ENCODE data around the gene SPEF1. TPM values are rescaled to one million over a fixed set of nuclear protein-coding genes. Genes with fewer than 3 reads are reported as not detected.
"Not testable (repeated sequence)": the region's sequence is repeated elsewhere in the genome, so short reads cannot be mapped to it uniquely, and the experiment has no call there.

Gene SPEF1
- total RNA-seq, 1 experiment from 2014 or later: 0.92 TPM

DNA sequence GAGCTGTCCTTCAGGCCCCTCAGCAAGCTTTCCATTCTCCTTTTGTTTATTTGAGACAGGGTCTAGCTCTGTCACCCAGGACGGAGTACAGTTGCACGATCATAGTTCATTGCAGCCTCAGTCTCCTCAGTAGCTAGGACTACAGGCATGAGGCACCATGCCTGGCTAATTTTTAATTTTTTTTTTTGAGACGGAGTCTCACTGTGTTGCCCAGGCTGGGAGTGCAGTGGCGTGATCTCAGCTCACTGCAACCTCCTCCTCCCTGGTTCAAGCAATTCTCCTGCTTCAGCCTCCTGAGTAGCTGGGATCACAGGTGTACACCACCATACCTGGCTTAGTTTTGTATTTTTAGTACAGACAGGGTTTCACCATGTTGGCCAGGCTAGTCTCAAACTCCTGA is 8.0 kb upstream of the SPEF1 start:
- DNase-seq (ENCODE audit: low spot score): not testable (repeated sequence)

DNA sequence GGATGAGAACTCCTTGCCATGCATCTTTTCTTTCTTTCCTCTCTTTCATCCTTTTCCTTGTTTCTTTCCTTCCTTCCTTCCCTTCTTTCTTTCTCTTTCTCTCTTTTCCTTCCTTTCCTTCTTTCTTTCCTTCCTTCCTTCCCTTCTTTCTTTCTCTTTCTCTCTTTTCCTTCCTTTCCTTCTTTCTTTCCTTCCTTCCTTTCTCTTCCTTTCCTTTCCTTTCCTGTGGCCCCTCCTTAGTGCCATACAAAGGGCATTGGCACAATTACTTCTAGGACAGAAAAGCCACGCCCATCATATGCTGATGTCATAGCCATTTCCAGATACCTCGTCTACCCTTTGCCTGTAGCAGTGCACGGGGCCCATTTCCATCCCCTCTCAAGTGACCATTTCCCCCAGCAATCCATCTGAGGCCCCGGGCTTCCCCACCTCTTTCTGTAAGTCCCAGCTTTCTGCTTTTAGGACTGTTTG is 7.5 kb upstream of the SPEF1 start:
- DNase-seq (ENCODE audit: low spot score): no peak

- no peak for DNase-seq (ENCODE audit: low spot score)
Measured at GRCh38 chr20:3787324-3788014, 6.2 kb upstream of the SPEF1 start.

GRCh38 chr20:3786665-3787323 is 5.5 kb upstream of the SPEF1 start, which contains the start of gene CENPB:
Gene CENPB, minus strand, starts transcription at chr20:3786740. Its CDS starts 257 bp downstream, at chr20:3786483.
- peak; percentile 87 for DNase-seq (ENCODE audit: low spot score)

GRCh38 chr20:3786126-3786484 is 4.9 kb upstream of the SPEF1 start:
- peak; percentile 44 for DNase-seq (ENCODE audit: low spot score)

DNA sequence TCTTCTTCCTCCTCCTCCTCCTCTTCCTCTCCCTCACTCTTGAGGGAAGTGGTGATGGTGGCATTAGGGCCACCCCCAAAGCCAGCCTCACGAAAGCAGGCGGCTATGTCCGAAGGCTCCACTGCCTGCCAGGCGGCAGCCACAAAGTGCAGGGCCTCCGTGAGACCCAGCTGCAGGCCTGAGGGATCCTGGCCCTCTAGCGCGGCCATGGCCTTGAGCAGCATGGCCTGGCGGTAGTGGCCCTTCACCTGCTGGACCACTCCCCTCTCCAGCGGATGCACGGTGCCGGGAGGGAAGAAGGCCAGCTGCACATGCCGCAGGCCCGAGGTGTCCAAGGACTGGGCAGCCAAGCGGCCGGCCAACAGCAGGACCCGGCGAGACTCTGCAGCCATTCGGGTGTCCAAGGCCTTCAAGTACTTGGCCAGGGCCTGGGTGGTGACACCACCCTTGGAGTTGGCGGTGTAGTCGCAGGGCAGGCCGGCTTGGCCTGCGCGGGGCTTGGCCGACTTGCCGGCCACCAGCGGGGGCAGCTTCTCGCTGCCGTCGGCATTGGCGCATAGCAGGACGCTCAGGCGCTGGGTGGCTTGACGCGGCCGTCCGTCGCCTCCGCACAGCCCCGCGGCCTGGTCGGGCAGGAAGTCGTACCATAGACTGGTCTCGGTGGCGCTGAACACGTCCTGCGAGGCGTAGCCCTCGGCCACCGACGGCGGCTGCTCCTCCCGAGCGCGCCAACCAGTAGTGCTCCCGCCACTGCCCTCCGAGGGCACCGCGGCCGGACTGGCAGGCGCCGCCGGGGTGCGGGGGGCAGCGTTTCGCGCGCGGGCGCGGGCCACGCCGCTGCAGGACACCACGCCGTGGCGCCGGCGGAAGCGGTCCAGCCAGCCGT is 4.2 kb upstream of the SPEF1 start:
- DNase-seq (ENCODE audit: low spot score): peak; percentile 40

DNA sequence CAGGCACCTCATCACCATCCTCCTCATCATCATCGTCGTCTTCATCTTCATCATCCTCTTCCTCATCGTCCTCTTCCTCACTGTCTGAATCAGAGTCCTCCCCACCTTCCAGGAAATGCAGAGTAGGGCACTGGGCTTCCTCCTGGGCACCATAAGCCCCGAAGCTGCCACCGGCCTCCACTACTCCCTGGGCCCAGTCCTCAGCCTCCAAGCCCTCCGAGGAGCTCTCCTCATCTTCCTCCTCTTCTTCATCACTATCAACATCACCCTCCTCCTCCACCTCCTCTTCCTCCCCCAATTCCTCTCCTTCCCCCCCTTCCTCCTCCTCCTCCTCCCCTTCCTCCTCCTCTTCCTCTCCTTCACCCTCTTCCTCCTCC is 3.6 kb upstream of the SPEF1 start:
- DNase-seq (ENCODE audit: low spot score): no peak

DNA sequence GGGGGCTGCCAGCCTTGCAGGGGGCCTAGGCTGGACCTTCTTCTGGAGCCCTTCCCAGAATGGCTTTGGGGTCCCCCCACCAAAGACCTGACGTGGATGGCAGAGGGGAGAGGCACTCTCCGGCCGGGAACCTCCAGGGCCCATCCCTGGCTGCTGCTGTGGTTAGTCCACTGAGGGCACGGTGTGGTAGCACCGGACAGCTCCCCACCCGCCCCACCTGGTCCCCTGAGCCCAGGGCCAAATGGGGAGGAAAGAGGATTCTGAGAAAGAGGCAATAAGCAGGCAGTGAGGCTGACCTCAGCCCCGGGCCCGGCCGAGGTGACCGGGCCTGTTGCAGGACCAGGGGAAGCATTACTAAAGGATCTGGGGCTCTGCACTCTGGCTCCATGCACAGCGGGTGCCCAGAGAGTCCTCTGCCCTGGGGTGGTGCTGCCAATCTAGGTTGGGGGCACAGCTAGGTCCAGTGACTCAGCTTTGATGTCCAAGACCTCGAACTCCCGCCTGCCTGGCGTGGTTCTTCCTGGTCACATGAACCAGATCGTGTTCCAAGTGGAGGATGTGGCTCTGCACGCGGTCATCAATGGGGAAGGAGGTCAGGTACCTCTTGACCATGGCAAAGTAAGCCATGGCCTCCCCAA is 3.1 kb upstream of the SPEF1 start:
- no peak for DNase-seq (ENCODE audit: low spot score)

GRCh38 chr20:3783511-3784195 is 2.4 kb upstream of the SPEF1 start:
- DNase-seq (ENCODE audit: low spot score): no peak

- DNase-seq (ENCODE audit: low spot score): no peak
Measured at GRCh38 chr20:3783068-3783489, 1.8 kb upstream of the SPEF1 start.

GRCh38 chr20:3782597-3782996 is 1.3 kb upstream of the SPEF1 start:
- DNase-seq (ENCODE audit: low spot score): no peak

GRCh38 chr20:3778976-3779375 is 2.3 kb downstream of the SPEF1 start:
- no peak for DNase-seq (ENCODE audit: low spot score)

GRCh38 chr20:3777716-3778629 is 3.3 kb downstream of the SPEF1 start:
- peak; percentile 38 for DNase-seq (ENCODE audit: low spot score)

DNA sequence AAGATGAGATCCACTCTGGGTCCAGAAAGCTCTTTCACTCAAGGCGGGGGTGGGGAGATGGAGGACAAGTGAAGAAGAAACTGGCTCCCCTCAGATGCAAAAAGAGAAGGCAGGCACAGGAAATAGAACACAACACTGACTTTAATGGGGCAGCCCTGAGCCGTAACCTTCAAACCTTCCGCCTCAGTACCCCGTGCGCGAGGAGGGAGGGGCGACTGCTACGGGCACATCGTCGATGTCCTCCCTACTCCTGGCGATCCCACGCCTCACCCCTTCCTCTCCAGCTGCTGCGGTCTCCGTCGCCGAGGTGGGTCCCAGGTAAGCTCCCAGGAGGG is 3.9 kb downstream of the SPEF1 start:
- DNase-seq (ENCODE audit: low spot score): no peak

- no peak for DNase-seq (ENCODE audit: low spot score)
Measured at GRCh38 chr20:3775457-3776108, 5.7 kb downstream of the SPEF1 start.

DNA sequence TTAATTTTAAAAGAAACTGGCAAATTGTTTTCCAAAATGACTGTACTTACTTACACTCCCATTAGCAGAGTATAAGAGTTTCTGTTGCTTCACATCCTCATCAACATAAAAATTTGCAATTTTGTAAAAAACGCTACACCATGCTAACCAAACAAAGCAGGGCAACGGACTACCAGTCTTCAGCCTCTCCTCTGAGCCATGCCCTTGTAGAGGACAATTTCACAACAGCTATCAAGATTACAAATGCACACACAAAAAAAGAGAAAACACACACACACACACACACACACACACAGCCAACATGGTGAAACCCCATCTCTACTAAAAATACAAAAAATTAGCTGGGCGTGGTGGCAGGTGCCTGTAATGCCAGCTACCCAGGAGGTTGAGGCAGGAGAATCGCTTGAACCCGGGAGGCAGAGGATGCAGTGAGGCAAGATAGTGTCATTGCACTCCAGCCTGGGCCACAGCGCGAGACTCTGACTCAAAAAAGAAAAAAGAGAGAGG is 9.6 kb downstream of the SPEF1 start:
- no peak for DNase-seq (ENCODE audit: low spot score)

DNA sequence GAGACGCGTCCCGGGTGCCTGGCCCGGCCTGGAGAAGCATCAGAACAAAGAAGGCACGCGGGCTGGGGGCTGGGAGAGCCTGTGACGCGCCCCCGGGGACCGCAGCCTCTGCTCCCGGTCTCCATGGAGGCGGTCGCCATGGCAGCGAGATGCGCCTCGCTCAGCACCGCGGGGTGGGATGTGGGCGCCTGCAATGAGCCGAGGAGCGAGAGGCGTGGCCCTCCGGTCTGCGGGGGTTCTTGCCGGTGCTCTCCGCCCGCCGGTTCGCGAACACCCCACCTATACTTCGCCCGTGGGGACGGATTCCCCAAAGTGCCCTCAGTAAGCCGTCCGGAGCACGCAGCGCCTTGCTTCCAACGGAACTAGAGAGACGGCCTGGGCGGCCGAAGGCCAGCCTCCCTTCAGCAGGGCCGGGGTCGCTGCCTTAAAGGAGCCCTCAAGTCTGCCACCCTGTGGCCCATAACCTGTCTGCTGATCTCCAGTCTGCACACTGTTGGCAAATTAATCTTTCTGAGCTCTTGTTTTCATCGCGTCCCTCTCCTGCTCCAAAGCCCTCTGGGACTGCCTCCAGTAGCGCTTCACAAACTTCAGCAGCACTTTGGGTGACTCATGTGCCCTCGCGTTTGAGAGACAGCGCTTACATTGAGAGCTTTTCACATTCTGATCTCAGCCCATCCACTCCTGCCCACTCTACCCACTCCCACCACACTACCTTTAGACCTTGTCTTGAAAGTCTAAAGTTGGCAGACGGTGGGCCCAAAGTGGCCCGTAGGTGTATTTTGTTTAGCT is 12.7 kb downstream of the SPEF1 start:
- DNase-seq (ENCODE audit: low spot score): peak; percentile 73

Data from HT-29 (cell line).